GM21723 (cell line): ENCODE data around the gene SGPP1.
A peak's percentile ranks its signal among the peaks of the same experiment; 100 is the strongest.
"Not testable (repeated sequence)": the region's sequence is repeated elsewhere in the genome, so short reads cannot be mapped to it uniquely, and the experiment has no call there.

Experiments
- ATAC-seq: cut with Tn5 transposase; IDR thresholded peaks from one replicate; pipeline ENCODE4 v1.9.1; 2021; ENCODE audit warnings: mild to moderate bottlenecking, moderate library complexity; ENCODE audit not compliant: unreplicated experiment

The SGPP1 gene

GRCh38 chr14:63673886-63674497 lies 53.9 kb downstream of the SGPP1 start:
- no peak for ATAC-seq

DNA sequence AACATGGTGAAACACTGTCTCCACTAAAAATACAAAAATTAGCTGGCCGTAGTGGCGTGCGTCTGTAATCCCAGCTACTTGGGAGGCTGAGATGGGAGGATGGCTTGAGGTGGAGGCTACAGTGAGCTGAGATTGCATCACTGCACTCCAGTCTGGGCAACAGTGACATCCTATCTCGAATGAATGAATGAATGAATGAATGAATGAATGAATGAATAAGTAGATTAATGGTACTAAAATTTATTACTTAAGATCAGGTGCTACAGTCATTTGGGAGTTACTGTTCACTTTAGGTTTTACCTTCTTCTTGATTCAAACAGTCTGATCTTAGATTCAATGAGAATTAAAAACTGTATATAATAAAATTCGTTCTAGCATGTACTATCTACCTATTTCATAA lies 54.6 kb downstream of the SGPP1 start:
- no peak for ATAC-seq

DNA sequence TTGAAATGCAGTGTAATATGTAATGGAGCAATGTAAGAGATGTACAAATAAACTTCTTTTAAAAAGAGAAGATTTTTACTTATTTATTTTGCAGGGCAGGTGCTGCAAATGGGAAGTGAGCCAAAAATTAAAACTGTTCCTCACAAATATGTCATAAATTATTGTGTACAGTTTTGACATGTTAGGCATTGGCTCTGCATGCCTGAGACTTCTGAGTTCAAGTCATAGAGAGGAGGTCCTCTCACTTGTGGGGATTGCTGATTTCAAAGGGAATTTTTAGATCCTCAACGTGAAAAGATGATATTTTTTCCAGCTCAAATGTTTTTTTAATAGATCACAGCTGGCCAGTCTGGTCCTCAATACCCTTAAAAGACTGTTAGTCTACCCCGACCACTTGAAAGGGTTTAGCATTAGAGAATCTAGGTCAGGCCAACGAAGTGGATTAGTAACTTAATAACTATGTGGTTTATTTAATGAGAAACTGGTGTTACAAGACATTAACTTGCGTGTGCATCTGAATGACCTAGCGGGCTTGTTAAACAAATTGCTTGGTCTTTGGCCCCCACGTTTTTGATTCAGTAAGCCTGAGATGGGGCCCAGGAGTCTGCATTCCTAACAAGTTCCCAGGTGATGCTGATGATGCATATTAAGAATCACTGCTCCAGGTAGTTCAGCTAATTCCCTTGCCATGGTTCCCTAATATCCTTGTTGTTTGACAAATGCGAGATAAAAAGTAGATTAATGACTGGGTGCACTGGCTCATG lies 55.3 kb downstream of the SGPP1 start:
- no peak for ATAC-seq

DNA sequence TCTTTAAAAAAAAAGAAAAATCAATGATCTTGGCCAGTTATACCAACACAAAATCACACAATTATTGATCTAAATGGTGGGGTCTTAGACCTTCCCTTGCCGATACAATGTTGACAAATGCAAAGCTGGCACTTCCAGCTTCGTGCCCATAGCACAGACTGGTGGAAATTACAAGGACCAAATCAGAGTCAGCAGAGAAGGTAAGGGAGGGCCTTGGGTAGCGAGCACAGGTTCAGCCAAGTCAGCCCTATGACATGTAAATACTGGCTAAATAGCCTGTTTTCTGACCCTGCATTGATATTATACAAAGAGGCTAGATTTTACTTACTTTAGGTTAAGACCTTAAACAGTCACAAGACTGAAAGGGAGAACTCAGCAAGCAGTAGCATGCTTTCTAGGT lies 55.9 kb downstream of the SGPP1 start:
- ATAC-seq, result no peak

GRCh38 chr14:63670692-63671091 lies 57.2 kb downstream of the SGPP1 start:
- no peak for ATAC-seq

DNA sequence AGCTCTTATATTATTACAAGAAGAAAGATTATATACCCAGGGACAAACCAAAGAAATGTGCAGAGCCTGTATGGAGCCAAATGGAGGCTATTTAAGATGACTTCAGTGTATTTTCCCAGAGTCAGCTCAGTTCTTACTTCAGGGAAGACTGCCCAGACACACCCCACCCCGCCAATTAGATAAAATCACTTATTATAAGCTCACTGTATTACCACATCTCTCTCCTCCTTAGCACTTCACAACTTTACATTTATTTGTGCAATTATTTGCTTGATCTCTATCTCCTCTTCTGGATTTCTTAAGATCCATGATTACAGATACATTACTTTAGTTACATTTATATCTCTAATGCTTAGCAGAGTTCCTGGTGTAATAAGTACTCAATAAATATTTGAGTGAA lies 61.5 kb downstream of the SGPP1 start:
- ATAC-seq, result no peak

DNA sequence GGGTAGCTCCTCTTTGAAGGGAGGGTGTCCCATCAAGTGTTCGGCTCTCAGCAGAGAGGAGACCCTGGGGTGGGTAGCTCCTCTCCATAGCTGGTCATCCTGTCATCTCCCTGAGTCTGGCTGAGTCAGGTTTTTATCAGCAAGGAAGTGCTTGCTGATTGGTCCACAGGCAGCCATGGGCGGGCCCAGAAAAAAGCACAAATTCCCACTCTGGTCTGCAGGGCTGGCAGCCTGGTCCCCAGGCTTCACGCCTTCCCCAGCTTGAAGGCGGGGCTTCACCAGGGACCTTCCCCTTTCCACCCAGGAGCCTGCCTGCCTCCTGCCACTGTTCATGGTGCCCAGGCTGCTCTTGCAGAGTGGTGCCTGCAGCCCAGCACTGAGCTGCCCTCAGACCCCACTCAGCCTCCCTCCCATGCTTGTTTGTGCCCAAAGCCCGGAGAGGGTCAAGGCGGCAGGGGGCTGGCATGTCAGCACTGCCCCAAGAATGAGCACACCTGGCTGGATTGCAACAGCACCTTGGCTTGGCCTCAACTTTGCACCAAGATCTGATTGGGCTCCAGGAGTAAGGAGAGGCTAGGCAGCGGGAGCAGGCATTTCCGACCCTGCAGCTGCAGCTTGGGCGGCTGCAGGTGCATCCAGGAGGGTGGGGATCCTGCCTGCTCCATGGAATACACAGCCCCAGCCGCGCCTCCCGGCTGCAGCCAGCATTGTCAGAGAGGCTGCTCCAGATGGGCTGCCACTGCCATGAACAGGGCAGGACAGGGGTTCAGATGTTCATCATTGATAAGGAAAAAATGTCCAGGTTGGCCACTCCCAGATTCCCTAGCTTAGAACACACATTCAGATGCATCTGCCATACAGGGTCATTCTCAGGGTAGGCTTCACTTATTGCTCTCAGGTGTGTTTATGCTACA lies 64.2 kb downstream of the SGPP1 start:
- ATAC-seq, result no peak

GRCh38 chr14:63662776-63663175 lies 65.1 kb downstream of the SGPP1 start:
- ATAC-seq, result no peak

DNA sequence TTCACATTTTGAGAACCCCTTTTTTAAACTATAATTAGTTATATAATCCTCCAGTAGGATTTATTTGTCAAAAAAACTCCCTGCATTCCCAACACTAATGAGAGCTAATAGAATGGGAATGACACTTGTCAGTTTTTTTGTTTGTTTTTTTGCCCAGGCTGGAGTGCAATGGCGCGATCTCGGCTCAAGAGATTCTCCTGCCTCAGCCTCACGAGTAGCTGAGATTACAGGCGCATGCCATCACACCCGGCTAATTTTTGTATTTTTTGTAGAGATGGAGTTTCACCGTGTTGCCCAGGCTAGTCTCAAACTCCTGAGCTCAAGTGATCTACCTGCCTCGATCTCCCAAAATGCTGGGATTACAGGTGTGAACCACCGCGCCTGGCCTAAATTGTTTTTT lies 66.0 kb downstream of the SGPP1 start:
- not testable (repeated sequence) for ATAC-seq

DNA sequence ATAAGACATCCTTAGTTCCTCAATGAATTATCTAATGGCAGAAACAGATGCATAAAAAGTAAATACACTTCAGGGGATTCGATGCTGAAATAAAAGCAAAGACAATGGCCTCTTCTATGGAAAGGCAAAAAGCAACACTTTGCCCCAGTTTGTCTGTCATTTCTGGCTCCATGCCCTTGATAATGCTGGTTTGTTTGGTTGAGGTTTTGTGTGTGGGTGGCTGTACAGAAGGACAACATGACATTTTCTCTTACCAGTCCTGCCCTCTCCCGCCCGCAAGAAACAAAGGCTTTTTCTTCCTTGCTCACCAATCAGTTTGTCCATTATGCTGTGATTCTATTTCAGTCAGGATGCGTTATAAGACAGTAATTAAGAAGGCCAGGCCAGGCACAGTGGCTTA lies 68.1 kb downstream of the SGPP1 start:
- no peak for ATAC-seq

DNA sequence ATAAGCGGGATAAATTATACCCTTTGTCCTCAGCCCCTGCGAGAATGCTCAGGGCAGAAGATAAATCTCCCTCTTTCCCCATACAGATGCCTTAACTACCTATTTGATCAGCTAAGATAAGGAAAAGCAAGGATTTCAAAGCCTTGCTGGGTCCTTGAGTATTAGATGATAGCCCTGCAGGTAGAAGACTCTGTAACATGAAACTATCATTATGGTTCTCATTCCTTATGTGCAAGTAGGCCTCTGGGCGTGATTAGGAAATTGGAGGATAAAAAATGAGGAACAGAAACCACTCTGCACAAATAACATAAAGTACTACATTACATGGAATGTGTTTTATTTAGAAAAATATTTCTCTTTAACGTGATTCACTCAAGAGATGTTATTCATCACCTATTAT lies 71.7 kb downstream of the SGPP1 start:
- no peak for ATAC-seq

GRCh38 chr14:63654936-63655335 lies 72.9 kb downstream of the SGPP1 start:
- no peak for ATAC-seq

DNA sequence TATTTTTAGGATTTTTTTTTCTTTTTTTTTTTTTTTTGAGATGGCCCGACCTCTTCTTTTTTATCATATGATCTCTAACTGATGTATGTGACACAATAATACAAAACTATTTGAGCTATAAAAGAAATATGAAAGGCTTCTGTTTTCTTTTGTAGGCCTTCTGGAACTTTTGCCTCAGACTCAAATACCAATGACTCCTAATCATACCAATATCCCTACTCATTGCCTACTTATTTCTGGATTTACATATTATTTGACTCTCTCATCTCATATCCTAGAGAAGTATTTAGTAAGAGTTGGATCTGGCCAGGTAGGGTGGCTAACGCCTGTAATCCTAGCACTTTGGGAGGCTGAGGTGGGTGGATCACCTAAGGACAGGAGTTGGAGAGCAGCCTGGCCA lies 73.5 kb downstream of the SGPP1 start:
- no peak for ATAC-seq

DNA sequence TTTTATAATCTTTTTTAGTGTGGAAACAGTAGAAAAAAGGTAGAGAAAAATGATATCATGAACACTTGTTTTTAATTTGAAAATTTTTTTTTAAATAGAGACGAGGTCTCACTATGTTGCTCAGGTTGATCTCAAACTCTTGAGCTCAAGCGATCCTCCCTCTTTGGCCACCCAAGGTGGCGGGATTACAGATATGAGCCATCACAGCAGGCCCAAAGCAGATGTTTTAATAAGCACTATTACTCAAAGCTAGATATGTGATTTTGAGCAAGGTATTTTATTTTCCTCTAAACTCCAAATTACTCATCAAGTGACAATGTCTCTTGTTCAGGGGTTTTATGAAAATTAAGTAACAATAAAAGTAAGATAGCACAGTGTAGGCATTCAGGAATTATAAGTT lies 75.5 kb downstream of the SGPP1 start:
- no peak for ATAC-seq

DNA sequence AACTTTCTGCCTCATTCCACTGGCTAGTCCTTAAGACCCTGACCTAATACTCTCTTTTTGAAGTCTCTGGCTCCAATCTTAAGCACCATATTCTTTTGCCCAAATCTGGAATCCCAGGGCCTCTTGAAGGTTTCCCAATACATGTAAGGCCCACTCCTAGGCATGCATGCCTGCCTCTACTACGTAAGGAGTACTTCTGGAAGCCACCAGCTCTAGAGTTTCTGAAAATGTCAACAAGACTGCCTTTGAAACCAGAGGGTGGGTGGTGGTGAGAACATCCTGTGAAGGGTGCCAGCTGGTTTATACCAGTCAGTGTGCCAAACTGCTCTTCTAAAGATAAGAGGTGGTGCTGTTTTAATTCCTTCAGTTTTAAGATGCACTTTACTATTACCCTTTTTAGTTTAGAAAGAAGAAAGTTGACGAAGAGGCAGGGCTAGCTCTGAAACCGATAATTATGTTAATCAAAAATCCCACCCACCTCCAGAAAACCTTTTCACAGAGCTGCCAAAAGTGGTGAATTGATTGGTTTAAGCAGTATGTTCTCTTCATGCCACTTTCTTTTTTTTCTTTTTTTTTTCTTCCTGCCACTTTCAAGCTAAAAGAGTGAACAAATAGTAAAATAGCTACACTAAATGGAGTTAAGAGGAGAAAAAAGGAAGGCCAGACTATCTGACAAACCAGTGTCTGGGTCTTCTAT lies 77.5 kb downstream of the SGPP1 start:
- ATAC-seq, result no peak

DNA sequence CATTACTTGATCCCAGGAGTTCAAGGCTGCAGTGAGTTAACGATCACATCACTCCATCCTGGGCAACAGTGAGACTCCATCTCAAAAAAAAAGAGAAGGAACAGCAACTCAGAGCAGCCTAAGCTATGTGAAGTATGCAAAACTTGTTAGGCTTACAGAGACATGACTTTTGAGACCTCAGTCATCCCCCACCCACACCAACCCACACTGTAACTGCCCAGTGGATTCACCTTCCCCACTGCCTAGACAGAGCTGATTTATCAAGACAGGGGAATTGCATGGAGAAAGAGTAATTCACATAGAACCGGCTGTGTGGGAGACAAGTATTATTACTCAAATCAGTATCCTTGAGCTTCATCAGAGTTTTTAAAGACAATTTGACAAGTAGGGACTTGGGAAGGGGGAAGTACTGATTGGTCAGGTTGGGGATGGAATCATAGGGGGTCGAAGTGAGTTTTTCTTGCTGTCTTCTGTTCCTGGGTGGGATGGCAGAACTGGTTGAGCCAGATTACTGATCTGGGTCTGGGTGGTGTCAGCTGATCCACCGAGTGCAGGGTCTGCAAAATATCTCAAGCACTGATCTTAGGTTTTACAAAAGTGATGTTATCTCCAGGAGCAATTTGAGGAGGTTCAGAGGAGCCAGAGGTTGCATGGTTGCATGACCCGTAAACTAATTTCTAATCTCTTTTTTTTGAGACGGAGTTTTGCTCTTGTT lies 80.0 kb downstream of the SGPP1 start:
- peak; percentile 50 for ATAC-seq

GRCh38 chr14:63644741-63645140 lies 83.1 kb downstream of the SGPP1 start:
- ATAC-seq, result no peak

DNA sequence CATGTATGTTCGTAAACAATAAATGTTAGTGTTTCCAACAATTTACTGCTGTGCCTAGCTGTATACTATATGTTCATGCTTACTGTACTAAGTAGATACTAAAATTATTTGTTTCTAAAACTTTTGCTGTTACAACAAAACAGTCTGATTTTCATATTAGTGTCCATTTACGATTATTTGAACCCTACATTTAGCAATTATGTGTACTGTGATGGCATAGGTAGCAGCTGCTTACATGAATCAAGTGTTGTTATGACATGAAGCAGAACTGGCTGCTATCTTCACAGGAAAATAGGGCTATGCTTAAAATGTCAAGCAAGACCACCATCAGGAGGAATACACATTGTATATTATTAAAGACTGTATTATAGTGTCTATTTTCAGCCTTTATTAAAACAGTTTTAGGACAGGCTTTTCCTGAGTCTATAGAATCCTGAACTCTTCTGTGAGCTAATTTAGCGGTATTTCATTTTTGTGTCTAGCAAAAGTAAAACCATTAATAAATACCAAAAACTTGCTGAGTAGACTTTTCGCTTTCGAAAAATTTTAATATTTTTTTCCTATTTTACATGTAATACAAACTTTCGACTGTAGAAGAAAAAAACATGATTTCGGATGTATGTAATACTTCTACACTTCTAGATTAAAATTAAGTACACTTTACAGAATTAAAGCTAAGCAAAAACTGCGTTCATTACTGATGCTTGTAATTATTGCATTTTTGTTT lies 85.0 kb downstream of the SGPP1 start:
- no peak for ATAC-seq

DNA sequence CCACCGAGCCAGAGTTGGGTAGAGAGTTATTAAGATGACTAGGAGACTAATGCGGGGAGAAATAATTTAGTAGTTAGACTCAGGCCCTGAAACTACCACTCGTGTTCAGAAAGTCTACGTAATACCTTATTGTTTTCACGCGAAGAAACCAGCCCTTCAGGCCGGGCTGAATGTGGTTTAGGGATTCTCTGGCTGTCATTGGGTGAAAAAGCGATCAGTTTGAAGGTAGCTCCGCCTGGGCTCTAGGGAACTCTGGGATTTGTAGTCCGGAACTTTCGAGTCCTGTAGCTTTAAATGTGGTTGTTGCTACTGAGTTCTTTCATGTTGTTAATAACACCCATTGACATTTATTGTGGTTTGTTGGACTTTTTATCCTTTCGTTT lies 85.6 kb downstream of the SGPP1 start:
- peak; percentile 76 for ATAC-seq
